Fibroblast of lung (primary cell): Measurements from ENCODE around the gene ANKRD17. TPM values are rescaled to one million over a fixed set of nuclear protein-coding genes. Genes with fewer than 3 reads are reported as not detected.

Experiments
- DNase-seq, 2 donors: peaks; one replicate each; pipeline versions ENCODE4 v3.0.0 to v3.0.0-alpha.2; 2010; ENCODE audit warnings: low read depth in 2 of 2
- H2AFZ ChIP-seq: 2 replicates; pipeline ENCODE4 v1.5.1; 2012; ENCODE audit warnings: low read length, control low read depth, inconsistent platforms
- H3K27ac ChIP-seq: 2 replicates; pipeline ENCODE4 v1.5.1; 2011; ENCODE audit warnings: low read length, control low read depth; ENCODE audit not compliant: insufficient read depth
- H3K27me3 ChIP-seq: 2 replicates; pipeline ENCODE4 v1.5.1; 2011; ENCODE audit warnings: mild to moderate bottlenecking, low read length; ENCODE audit not compliant: control insufficient read depth, insufficient read depth
- H3K36me3 ChIP-seq: 2 replicates; pipeline ENCODE4 v1.5.1; 2011; ENCODE audit warnings: low read length; ENCODE audit not compliant: control insufficient read depth, insufficient read depth
- H3K4me1 ChIP-seq: 2 replicates; pipeline ENCODE4 v1.5.1; 2011; ENCODE audit warnings: low read length; ENCODE audit not compliant: control insufficient read depth, insufficient read depth; ENCODE audit errors: extremely low read depth
- H3K4me2 ChIP-seq: 2 replicates; pipeline ENCODE4 v1.5.1; 2011; ENCODE audit warnings: low read length, control low read depth; ENCODE audit not compliant: insufficient read depth; ENCODE audit errors: extremely low read depth
- H3K4me3 ChIP-seq, 4 experiments: fragments of 200-600 bp in 1 of 4; sonication (generic) in 1 of 4; replicated peaks in 1 of 4; 2 replicates each; pipeline ENCODE4 v1.5.1; 2011 to 2016; ENCODE audit warnings: low read length in 4 of 4, low read depth in 3 of 4, mild to moderate bottlenecking in 3 of 4, control low read depth in 2 of 4, inconsistent platforms in 1 of 4, mixed read lengths in 1 of 4; ENCODE audit not compliant: insufficient read depth in 1 of 4; ENCODE audit errors: control extremely low read depth in 1 of 4
- H3K79me2 ChIP-seq: 2 replicates; pipeline ENCODE4 v1.5.1; 2012; ENCODE audit warnings: mild to moderate bottlenecking, low read length, inconsistent platforms; ENCODE audit not compliant: control insufficient read depth, insufficient read depth
- H3K9ac ChIP-seq: 2 replicates; pipeline ENCODE4 v1.5.1; 2011; ENCODE audit warnings: mild to moderate bottlenecking, low read length, control low read depth; ENCODE audit not compliant: insufficient read depth
- H3K9me3 ChIP-seq: 2 replicates; pipeline ENCODE4 v1.5.1; 2012; ENCODE audit warnings: low read depth, low read length; ENCODE audit not compliant: control insufficient read depth, insufficient read depth
- H4K20me1 ChIP-seq: 2 replicates; pipeline ENCODE4 v1.5.1; 2011; ENCODE audit warnings: low read length; ENCODE audit not compliant: control insufficient read depth, insufficient read depth; ENCODE audit errors: extremely low read depth
- CTCF ChIP-seq, 2 donors: IDR thresholded peaks in 1 of 2; conservative IDR thresholded peaks in 1 of 2; 1 replicate in 1 of 2; 2 replicates in 1 of 2; pipeline ENCODE4 v1.5.1; 2011 to 2012; ENCODE audit warnings: low read length in 2 of 2, control low read depth in 1 of 2, inconsistent platforms in 1 of 2, low read depth in 1 of 2, mild to moderate bottlenecking in 1 of 2
- EZH2 ChIP-seq: IDR thresholded peaks from 2 replicates; pipeline ENCODE4 v1.5.1; 2012; ENCODE audit warnings: low read length, control low read depth, mild to moderate bottlenecking; ENCODE audit errors: missing control alignments
- polyA plus RNA-seq, 2 donors: library from polyadenylated mRNA; depleted of rRNA in 1 of 2; stranded (reverse) in 1 of 2; unstranded in 1 of 2; fragments of >200 nt; gene quantifications; 2 replicates each; pipeline ENCODE4 v1.2.1, GENCODE V29; 2011 to 2012; ENCODE audit warnings: missing spikeins in 1 of 2
- total RNA-seq: library from RNA; depleted of rRNA; stranded (reverse); fragments of >200 nt; gene quantifications from 2 replicates; pipeline ENCODE4 v1.2.1, GENCODE V29; 2014

Gene ANKRD17
- total and polyA plus RNA-seq, 2 donors (not counting 1 experiment from before 2014, with no cell fraction given): 46.2 to 54.6 TPM

GRCh38 chr4:73252001-73252400 lies 6.6 kb downstream of the ANKRD17 start:
- Histone ChIP-seq H3K36me3 (no peaks in the 10 kb centered on the region), H2AFZ (no peak overlapping the region), H3K9ac (no peak overlapping the region), H3K4me1 (peaks cover 2% of the 10 kb centered on the region), H3K9me3 (no peaks in the 10 kb centered on the region), H3K27me3 (no peaks in the 10 kb centered on the region), H3K79me2 (peaks cover 96% of the 10 kb centered on the region), H3K27ac (no peak overlapping the region), H3K4me2 (no peak overlapping the region), H3K4me3 (no peak overlapping the region), H4K20me1 (no peaks in the 10 kb centered on the region)
- TF ChIP-seq EZH2 (no peak), CTCF (conservative IDR thresholded peaks at IDR 0.05 in 1 of 2, IDR thresholded peaks at IDR 0.05 in 1 of 2; ENCODE audit: low read depth in 1 of 2, low read length in 2 of 2) (no peak)
- DNase-seq: no peak

GRCh38 chr4:73251384-73251783 lies 7.2 kb downstream of the ANKRD17 start:
- no peak overlapping the region for H3K27ac ChIP-seq
- H3K9me3 ChIP-seq: no peaks in the 10 kb centered on the region
- no peak overlapping the region for H2AFZ ChIP-seq
- no peak overlapping the region for H3K4me2 ChIP-seq
- H3K36me3 ChIP-seq: no peaks in the 10 kb centered on the region
- TF ChIP-seq EZH2: no peak
- peak in 1 of 2 donors; percentile 20 for TF ChIP-seq CTCF (conservative IDR thresholded peaks at IDR 0.05 in 1 of 2, IDR thresholded peaks at IDR 0.05 in 1 of 2; ENCODE audit: low read depth in 1 of 2, low read length in 2 of 2)
- H3K4me3 ChIP-seq: no peak overlapping the region
- H3K27me3 ChIP-seq: no peaks in the 10 kb centered on the region
- H3K79me2 ChIP-seq: peaks cover 96% of the 10 kb centered on the region
- no peak for DNase-seq
- H3K9ac ChIP-seq: no peak overlapping the region
- peaks cover 2% of the 10 kb centered on the region for H3K4me1 ChIP-seq
- no peaks in the 10 kb centered on the region for H4K20me1 ChIP-seq

- no peak for DNase-seq
- H4K20me1 ChIP-seq: no peaks in the 10 kb centered on the region
- no peaks in the 10 kb centered on the region for H3K27me3 ChIP-seq
These were observed 8.0 kb downstream of the ANKRD17 start for GRCh38 chr4:73250642-73251041.

More at GRCh38 chr4:73250642-73251041, 8.0 kb downstream of the ANKRD17 start:
- no peaks in the 10 kb centered on the region for H3K9me3 ChIP-seq
- H2AFZ ChIP-seq: no peak overlapping the region
- H3K9ac ChIP-seq: no peak overlapping the region
- TF ChIP-seq CTCF (conservative IDR thresholded peaks at IDR 0.05 in 1 of 2, IDR thresholded peaks at IDR 0.05 in 1 of 2; ENCODE audit: low read depth in 1 of 2, low read length in 2 of 2) (no peak), EZH2 (no peak)
- H3K4me1 ChIP-seq: no peaks in the 10 kb centered on the region
- H3K4me3 ChIP-seq: no peak overlapping the region
- H3K27ac ChIP-seq: no peak overlapping the region
- H3K79me2 ChIP-seq: peaks cover 97% of the 10 kb centered on the region
- no peaks in the 10 kb centered on the region for H3K36me3 ChIP-seq
- H3K4me2 ChIP-seq: no peak overlapping the region
